Jurkat, Clone E6-1 (cell line): Measurements from ENCODE around the gene PEX7.
"Not testable (repeated sequence)": the region's sequence is repeated elsewhere in the genome, so short reads cannot be mapped to it uniquely, and the experiment has no call there.

Source experiments
- DNase-seq: peaks from one replicate; pipeline ENCODE4 v3.0.0-alpha.2; 2011; ENCODE audit warnings: low read depth, low spot score
- H3K4me3 ChIP-seq: 2 replicates; pipeline ENCODE4 v1.5.1; 2011; ENCODE audit warnings: mild to moderate bottlenecking, low read length, control low read depth, moderate library complexity

The PEX7 gene

GRCh38 chr6:136889271-136890193 lies 67.1 kb downstream of the PEX7 start:
- no peak overlapping the region for H3K4me3 ChIP-seq

GRCh38 chr6:136890194-136890839 lies 67.9 kb downstream of the PEX7 start:
- DNase-seq: no peak
- H3K4me3 ChIP-seq: no peak overlapping the region

More at GRCh38 chr6:136889271-136890193, 67.1 kb downstream of the PEX7 start:
- DNase-seq: no peak

- no peak overlapping the region for H3K4me3 ChIP-seq
Observed at GRCh38 chr6:136890986-136891385, 68.6 kb downstream of the PEX7 start.

GRCh38 chr6:136893187-136893586 lies 70.8 kb downstream of the PEX7 start:
- DNase-seq: no peak
- no peak overlapping the region for H3K4me3 ChIP-seq

More at GRCh38 chr6:136890986-136891385, 68.6 kb downstream of the PEX7 start:
- DNase-seq: no peak

GRCh38 chr6:136895901-136896300 lies 73.5 kb downstream of the PEX7 start:
- DNase-seq: no peak
- H3K4me3 ChIP-seq: no peak overlapping the region

GRCh38 chr6:136897071-136897470 lies 74.7 kb downstream of the PEX7 start:
- H3K4me3 ChIP-seq: no peak overlapping the region
- DNase-seq: no peak

- no peak for DNase-seq
- H3K4me3 ChIP-seq: no peak overlapping the region
Observed at GRCh38 chr6:136901212-136901784, 78.9 kb downstream of the PEX7 start.

- not testable (repeated sequence) for DNase-seq
Observed at GRCh38 chr6:136904477-136904876, 82.1 kb downstream of the PEX7 start.

GRCh38 chr6:136914947-136915346 lies 92.6 kb downstream of the PEX7 start:
- no peak overlapping the region for H3K4me3 ChIP-seq
- DNase-seq: peak; percentile 18

More at GRCh38 chr6:136904477-136904876, 82.1 kb downstream of the PEX7 start:
- H3K4me3 ChIP-seq: not testable (repeated sequence)

GRCh38 chr6:136918706-136919105 lies 96.3 kb downstream of the PEX7 start:
- no peak overlapping the region for H3K4me3 ChIP-seq
- DNase-seq: no peak

- peak; percentile 10 for DNase-seq
- no peak overlapping the region for H3K4me3 ChIP-seq
Observed at GRCh38 chr6:136920216-136920615, 97.8 kb downstream of the PEX7 start.

- no peak overlapping the region for H3K4me3 ChIP-seq
- DNase-seq: no peak
Observed at GRCh38 chr6:136920671-136921380, 98.4 kb downstream of the PEX7 start.

- H3K4me3 ChIP-seq: no peak overlapping the region
Observed at GRCh38 chr6:136921381-136921935, 99.1 kb downstream of the PEX7 start.

GRCh38 chr6:136921936-136922684 lies 99.7 kb downstream of the PEX7 start, which contains the start of gene SLC35D3:
Gene SLC35D3, plus strand, starts transcription at chr6:136922301. Its CDS starts 128 bp downstream, at chr6:136922429.
- no peak for DNase-seq
- H3K4me3 ChIP-seq: no peak within 1 kb of the TSS

More at GRCh38 chr6:136921381-136921935, 99.1 kb downstream of the PEX7 start:
- DNase-seq: no peak

- H3K4me3 ChIP-seq: no peak overlapping the region
Observed at GRCh38 chr6:136922685-136923006, 100.3 kb downstream of the PEX7 start.

GRCh38 chr6:136923116-136923953 lies 100.9 kb downstream of the PEX7 start:
- no peak for DNase-seq
- no peak overlapping the region for H3K4me3 ChIP-seq

More at GRCh38 chr6:136922685-136923006, 100.3 kb downstream of the PEX7 start:
- no peak for DNase-seq

- H3K4me3 ChIP-seq: no peak overlapping the region
- DNase-seq: no peak
Observed at GRCh38 chr6:136923954-136924673, 101.7 kb downstream of the PEX7 start.
